Measurements from ENCODE around the gene KDM5B.

- no peak for TF ChIP-seq CTCF (IDR thresholded peaks at IDR 0.05; ENCODE audit: poor library complexity)
- TF ChIP-seq EZH2 (IDR thresholded peaks at IDR 0.05; ENCODE audit: borderline replicate concordance), result peak; percentile 67
- TF ChIP-seq EZH2phosphoT487 (IDR thresholded peaks at IDR 0.05; ENCODE audit: low read depth, severe bottlenecking, unreplicated experiment), result no peak
Measured at GRCh38 chr1:202710070-202711045, 97.9 kb downstream of the KDM5B start, which contains the start of gene SYT2.

Data from hepatocyte (in vitro differentiated cells).